ENCODE measurements around the gene RAB37.

The RAB37 gene

DNA sequence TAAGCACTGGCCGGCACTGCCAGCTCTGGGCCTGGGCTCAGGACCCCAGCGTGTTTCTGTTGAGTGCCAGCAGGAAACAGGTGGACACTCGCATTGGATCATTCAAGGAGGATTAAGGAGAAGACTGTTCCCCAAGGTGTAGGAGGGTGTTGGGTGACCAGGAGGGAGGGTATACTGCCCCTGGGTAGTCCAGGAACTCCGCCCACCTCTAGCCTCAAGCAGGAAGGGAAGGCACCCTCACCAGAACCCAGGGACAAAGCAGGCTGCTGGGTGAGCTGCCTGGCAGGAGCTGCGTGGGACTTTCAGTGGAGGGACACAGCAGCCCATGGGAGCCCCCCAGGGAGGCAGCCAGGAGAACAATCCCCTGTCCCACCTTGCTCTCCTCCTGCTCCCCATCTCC, 7.7 kb upstream of the RAB37 start:
- DNase-seq: no peak

DNA sequence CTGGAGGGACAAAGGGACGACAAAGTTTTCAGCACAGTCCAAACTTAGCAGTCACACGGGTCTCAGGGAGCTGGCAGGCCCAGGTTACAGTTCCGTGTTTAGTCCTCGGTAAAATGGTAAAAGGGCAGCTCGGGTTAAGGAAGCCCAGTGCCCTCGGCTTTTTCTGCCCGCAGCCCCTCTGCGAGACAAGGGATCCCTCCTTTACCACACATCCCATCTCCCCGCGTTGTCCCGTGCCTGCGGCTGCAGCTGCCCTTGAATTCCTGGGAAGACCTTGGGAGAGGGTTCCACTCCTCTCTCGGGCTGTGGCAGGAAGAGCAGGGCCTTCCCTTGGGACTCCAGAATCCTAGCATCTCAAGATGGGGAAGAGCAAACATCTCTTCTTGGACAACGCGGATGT, 7.2 kb upstream of the RAB37 start:
- DNase-seq: no peak

DNA sequence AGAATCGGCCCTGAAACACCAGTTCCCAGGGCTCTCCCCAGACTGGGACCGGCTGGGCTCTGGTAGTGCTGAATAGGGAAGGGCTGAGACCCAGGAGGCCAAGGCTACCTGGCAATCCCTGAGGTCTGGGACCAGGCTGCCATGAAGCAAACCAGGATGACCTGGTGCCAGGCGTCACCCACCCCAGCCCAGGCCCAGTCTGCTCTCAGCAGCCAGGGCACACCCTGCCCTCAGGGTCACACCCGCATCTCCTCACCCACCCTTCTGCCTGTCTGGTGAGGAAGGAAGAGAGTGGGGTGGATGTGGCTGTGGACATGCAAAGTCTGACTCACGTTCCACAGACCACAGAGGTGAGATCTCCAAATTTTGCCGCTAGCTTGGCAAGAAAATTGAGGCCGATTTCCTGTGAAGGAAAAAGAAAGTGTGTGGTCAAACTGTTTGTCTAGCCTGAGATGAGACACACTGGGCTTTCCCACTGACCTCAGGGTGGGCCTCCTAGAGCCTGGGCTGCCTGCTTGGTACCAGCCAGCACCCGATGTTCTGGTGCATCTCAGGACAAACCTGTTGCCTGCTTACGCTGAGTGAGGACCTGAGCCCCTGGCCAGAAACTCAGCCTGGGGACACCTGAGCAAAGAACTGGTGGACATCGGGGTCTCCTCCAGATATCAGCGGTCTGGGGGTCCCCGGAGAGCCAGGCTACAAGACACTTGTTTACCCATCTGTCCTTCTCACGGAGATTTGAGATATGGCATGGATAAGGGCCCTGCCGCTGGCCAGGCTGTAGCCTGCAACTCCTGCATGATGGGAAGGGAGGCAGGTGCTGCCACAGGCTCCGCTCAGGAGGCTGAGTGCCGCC, 6.3 kb upstream of the RAB37 start:
- no peak for DNase-seq

DNA sequence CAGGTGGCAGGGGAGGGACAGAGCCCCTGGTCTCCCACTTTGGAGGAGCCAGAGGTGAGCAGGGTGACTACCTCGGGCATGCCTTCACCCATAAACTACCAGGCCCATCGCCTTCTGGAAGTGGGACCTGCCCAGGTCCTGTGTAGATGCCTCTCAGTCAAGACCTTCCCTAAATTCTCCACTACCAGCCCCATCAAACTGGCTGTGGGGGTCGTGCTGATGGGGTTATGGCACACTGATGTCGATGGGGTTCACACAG, 5.8 kb upstream of the RAB37 start:
- DNase-seq: no peak

DNA sequence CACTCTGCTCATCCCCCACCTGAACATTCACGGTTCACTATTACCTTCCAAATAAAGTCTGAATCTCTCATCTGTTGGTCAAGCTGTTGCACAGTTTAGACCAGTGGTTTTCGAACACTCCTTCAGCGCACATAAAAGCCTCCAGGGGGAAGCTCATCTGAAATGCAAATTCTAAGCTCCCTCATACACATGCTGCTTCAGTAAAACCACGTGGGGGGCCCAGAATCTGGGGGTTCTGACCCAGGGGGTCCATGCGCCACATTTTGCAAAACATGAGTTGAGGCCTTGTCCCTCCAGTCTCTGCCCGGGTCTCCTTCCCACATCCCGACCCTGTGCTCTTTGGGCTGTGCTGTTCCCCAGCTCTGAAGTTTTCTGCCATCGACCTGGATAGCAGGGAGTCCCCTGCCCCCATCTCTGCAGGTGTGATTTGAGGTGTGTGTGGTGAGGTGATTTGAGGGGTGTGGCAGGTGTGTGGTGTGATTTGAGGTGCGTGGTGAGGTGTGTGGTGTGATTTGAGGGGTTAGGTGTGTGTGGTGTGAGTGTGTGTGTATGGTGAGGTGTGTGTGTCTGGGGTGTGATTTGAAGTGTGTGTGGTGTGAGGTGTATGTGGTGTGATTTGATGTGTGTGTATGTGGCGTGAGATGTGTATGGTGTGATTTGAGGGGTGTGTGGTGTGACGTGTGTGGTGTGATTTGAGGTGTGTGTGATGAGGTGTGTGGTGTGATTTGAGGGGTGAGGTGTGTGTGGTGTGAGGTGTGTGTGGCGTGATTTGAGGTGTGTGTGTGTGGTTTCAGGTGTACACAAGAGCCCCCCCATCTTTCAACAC, 4.8 kb upstream of the RAB37 start:
- no peak for DNase-seq

DNA sequence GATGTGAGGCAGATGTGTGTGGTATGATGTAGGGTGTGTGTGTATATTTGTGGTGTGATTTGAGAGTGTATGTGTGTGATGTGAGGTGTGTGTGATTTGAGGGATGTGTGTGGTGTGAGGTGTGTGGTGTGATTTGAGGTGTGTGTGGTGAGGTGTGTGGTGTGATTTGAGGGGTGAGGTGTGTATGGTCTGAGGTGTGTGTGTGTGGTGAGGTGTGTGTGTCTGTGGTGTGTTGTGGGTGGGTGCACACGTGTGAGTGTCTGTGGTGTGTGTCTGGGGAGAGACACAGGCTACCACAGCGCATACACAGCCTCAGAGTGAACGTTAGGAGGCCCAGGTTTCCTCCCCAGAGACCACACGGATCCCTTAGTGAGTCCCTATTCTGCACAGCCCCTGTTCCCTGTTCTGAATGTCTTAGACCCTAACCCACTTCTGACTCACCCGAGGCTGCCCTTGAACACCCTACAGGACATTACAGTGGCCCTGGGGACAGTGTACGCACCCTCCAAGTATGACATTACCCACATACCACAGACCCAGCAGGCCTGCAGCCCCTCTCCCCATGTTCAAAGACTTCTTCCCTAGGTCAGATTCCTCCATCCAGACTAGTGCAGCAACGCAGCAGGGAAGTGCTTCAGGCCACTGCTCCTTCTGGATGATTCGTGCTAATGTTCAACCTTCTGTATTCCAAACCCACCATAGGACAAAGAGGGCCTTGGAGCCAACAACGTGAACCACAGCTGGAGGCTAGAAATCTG, 3.5 kb upstream of the RAB37 start:
- no peak for DNase-seq

DNA sequence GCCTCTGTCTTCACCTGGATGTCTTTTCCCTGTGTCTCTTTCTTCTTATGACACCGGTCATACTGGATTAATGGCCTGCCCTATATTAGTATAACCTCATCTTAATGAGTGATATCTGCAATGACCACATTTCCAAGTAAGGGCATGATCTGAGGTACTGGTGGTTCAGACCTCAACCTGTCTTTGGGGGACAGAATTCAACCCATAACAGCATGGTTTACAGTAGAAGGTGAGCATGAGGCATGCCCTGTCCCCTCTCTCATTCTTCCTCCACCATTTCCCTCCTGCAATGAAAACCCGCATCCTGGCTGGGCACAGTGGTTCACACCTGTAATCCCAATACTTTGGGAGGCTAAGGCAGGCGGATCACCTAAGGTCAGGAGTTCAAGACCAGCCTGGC, 2.8 kb upstream of the RAB37 start:
- no peak for DNase-seq

DNA sequence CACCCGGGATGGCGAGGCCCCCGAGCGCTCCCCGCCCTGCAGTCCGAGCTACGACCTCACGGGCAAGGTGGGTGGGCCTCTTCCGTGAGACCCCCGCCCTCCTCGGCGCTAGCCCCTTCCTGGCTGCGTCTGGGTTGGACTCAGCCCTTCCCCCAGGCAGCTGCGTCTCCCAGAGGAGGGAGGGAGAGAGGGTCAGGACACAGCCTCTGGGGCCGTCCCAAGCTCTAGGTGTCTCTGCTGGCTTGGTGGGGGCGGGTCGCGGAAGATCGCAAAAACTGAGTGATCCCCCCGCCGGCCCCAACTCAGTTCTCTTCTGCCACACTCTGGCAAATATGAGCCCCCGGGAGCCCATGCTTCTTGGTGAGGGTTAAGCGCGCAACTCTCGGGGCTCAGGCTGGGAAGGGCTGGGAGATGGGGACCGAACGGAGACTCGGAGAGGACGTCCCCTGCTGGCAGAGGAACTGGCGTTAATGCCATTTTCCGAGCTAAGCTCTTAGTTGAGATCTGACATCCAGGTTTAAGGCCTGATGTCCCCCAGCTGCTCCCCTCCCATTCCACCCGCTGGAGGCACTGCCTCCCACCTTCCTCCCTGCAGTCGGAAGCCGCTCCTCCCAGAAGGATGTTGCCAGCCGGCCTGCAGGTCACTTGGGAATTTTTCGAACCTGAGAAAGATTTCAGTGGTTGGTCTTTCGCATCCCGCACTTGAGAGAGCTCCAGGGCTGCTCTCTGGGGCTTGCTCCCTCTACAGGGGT, 419 bp downstream of the RAB37 start:
- DNase-seq: no peak

DNA sequence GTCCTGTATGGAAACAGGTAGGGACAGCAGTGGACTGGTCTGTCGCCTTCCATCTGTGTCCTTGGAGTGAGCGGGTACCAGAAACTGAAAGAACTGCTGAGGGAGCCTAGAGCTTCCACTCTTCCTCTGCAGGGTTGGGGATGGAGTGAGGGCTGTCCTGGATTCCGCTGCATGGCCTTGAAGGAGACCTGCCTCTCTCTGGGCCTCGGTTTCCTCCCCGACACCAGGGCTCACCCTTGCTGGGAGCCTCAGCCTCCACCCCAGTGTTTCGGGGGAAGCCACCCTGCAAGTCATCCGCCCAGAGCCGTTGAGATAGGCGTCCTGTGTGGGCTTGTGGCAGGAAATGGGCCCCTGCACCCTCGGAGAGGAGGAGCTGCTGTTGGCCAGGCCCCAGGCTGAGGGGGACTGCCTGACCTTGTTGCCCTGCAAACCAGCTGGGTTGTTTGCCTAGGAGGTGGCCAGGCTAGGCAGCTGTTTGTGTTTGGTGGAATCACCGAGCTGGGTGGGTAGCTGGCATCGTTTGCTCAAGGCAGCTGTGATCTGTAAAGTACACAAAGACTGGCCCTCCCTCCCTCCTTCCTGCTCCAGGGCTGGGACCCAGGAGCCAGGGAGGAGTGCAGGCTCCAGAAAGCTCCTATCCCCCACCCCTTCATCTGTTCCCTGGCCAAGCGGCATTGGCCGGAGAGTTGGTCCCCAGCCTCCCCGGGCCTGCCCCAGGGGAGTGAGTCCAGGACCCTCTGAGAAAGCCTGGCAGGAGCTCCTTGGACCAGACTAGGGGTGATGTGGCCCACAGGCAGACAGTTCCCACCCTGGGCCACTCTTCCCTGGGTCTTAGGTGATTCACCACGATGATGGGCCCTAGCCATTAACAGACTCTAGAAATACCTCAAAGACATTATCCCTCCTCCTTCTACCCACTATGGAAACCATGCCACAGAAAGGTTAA, 1.3 kb downstream of the RAB37 start:
- DNase-seq: peak; percentile 64

DNA sequence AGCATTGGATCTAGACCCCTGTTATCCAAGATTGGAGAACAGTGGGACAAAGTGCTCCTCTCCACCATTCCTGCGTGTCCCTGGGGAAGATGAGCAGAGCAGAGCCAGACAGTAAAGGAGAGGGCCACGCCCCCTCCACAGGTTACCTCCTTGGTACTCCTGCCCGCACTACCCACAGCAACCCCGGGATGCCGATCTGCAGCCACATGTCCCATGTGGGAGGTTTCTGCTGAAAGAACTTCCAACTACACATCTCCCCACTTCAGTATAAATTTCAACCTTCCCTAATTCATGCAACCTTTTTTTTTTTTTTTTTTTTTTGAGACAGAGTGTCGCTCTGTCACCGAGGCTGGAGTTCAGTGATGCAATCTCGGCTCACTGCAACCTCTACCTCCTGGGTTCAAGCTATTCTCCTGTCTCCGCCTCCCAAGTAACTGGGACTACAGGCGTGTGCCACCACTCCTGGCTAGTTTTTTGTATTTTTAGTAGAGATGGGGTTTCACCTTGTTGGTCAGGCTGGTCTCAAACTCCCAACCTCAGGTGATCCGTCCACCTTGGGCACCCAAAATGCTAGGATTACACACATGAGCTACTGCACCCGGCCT, 2.3 kb downstream of the RAB37 start:
- DNase-seq: no peak

DNA sequence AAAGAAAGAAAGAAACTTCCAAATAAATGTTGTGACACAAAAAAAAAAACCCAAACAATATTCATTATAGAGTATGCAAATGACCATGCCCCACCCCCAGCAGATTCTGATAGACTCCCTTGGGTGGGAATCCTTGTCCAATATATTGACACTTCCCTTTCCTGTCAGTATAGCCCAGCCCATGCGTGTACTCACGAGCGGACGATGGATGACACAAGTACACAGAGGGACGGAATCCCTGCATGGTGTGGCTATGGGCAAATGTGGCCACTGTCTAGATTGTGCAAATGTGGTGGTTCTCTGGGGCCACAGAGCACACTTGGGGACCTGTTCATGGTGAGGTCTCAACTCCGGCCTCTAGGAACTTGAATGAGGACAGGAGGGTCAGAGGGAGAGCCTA, 3.1 kb downstream of the RAB37 start:
- no peak for DNase-seq

DNA sequence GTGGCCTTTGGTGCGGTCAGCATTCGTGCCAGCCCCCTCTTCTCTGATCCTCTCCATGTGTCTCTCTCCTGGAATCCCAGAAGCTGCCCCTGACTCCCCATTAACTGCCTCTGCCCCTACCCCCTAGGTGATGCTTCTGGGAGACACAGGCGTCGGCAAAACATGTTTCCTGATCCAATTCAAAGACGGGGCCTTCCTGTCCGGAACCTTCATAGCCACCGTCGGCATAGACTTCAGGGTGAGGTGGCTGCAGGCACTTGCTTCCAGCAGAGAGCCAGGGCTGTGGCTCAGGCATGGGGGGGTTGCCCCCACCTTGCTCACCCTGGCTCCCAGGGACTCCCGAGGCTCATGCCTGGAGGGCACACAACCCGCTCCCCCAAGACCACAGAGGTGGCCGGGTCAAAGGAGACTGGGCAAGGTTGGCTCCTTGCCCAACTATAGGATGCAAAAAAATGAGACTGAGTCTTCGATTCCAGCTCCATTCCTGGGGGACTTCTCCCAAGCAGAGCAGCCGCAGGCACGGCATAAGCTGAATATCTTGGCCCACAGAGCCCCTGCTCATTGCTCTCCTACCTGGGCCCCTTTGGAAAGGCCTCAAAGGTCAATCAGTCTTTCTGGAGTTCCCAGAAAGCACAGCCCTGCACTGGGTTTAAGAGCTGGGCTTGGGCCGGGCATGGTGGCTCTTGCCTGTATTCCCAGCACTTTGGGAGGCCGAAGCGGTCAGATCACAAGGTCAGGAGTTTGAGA, 3.8 kb downstream of the RAB37 start:
- no peak for DNase-seq

DNA sequence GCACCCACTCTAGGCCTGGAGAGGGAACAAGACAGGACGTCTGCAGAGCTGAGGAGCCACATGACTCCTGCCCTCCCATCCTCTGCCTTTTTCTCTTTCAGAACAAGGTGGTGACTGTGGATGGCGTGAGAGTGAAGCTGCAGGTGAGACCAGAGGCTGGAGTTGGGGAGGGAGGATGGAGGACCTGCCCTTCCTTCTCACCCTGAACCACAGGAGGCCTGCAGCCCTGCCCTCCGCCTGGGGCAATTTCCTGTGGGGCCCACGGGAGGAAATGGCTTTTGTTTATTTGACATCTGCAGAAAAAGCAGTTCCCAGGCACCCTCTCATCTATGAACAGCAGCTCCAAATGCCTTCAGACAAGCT, 5.1 kb downstream of the RAB37 start:
- DNase-seq: peak; percentile 22

DNA sequence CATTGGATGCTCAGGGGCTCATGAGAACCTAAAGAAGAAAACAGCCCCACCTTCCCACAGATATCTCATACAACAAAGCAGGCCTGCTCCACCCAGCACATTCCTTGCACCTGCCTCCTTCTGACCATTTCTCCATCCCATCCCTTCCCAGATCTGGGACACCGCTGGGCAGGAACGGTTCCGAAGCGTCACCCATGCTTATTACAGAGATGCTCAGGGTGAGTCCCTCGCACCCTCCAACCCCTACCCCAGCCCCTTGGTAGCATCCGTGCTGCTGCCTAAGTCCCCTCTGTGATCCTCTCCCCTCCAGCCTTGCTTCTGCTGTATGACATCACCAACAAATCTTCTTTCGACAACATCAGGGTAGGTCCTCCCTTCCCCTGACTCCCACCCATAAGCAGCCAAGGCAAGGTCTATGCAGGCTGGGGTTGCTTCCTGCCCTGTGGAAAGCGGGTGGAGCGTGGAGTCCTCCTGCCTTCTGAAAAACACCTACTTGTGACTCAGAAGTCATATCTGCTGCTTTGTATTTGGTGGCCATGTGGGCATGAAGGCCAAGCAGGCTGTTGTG, 6.0 kb downstream of the RAB37 start:
- DNase-seq: no peak

DNA sequence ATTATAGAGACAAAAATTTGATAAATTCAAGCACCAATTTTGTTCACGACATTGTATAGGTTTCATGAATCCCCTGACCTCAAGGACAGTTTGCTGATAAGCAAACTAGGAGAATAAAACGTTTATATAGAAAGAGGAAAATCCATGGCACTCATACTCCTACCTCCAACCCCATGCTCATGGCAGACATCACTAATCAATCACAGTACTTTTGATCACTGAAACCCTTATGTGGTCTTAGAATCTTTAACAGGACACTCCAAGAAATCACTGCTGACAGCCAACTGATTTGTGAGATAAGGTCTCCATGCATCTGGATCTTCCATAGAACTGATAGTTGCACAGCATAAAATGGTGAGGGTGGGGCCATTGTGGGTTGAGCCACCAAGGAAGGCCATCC, 6.7 kb downstream of the RAB37 start:
- no peak for DNase-seq

DNA sequence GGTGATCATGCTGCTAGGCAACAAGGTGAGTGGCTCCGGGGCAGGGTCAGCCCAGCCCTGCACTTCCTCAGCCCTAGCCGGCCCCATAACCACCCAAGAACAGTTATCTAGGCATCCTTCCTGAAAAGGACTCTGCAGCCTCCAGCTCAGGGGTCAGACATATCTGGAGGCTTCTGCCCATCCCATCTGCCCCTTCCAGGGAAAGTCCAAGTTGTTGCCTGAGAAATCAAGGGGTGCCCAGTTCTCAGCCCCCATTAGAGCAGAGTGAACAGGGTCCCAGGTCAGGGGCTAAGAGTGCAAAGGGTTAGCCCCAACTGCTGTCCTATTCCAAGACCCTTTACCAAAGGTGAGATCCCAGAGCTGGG, 7.3 kb downstream of the RAB37 start:
- no peak for DNase-seq

DNA sequence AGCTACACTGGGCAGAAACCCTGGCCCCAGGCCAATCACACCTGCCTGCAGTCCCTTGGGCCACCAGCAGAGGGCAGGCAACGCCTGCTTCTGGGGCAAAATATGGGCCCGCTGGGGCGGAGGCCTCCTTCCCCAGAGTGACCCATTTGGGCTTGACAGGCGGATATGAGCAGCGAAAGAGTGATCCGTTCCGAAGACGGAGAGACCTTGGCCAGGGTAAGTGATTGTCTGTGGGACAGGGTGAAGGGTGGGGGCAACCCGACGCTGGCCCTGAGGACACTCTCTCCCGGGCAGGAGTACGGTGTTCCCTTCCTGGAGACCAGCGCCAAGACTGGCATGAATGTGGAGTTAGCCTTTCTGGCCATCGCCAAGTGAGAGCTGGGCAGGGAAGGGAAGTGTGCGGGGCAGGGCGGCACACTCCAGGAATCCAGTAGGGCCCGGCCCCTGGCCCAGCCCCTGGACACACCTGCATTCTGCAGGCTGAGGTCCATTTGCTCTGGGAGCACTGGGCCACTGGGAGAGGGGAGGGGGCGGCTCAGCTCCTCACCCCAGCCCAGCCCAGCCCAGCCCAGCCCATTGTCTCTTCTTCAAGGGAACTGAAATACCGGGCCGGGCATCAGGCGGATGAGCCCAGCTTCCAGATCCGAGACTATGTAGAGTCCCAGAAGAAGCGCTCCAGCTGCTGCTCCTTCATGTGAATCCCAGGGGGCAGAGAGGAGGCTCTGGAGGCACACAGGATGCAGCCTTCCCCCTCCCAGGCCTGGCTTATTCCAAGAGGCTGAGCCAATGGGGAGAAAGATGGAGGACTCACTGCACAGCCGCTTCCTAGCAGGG, 7.9 kb downstream of the RAB37 start:
- DNase-seq: peak; percentile 40

DNA sequence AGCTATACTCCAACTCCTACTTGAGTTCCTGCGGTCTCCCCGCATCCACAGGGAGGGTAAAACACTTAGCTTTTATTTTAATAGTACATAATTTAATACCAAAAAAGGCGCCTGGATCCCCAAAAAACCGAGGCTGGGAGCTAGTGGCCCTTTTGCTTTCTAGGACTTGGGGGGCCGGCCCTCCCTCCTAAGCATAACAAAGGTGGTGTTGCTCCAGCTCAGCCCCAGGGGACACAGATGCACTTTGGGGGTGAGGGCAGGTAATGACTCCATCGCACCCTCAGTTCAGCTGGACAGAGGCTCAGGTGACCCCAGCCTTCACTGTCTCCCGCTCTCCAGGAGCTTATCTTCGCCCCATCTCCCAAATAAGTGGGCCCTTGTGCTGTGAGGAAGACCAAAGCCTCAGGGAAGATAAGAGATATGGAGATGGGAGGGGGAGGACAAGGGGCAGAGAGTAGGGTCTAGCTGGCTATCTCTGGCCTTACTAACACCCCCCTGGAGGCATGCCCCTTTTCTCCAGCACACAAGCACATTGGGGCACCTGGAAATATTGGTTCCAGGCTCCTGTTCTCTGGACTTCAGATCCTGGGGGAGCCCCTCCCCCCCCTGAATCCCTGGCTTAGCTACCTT, 8.6 kb downstream of the RAB37 start:
- no peak for DNase-seq

DNA sequence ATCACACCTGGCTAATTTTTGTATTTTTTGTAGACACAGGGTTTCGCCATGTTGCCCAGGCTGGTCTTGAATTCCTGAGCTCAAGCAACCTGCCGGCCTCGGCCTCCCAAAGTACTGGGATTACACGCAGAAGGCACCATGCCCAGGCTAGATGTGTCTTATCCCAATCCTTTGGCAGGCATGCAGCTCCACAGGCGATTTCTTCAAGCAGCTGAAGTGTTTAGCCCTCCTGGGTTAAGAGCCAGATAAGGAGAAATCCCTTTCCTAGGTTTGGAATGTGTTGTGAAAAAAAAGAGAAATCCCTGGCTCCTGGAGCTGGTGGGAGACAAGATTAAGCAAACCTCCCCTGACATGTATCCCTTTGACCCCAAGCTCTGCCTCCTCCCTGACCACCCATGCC, 9.3 kb downstream of the RAB37 start:
- no peak for DNase-seq
